HG03103 (cell line): ENCODE measurements around the gene RANBP9.

Source experiments
- ATAC-seq: cut with Tn5 transposase; IDR thresholded peaks from one replicate; pipeline ENCODE4 v1.9.1; 2021; ENCODE audit warnings: low read depth; ENCODE audit not compliant: unreplicated experiment

RANBP9 gene

GRCh38 chr6:13679996-13680395 lies 31.6 kb downstream of the RANBP9 start:
- ATAC-seq = no peak

- ATAC-seq = no peak
These were observed 33.2 kb downstream of the RANBP9 start for GRCh38 chr6:13678255-13678983.

- no peak for ATAC-seq
These were observed 33.8 kb downstream of the RANBP9 start for GRCh38 chr6:13677878-13678254.

GRCh38 chr6:13676551-13677156 lies 35.0 kb downstream of the RANBP9 start:
- ATAC-seq = no peak

GRCh38 chr6:13674533-13675190 lies 37.0 kb downstream of the RANBP9 start:
- ATAC-seq = no peak

- ATAC-seq = no peak
These were observed 37.7 kb downstream of the RANBP9 start for GRCh38 chr6:13673825-13674444.

- no peak for ATAC-seq
These were observed 38.3 kb downstream of the RANBP9 start for GRCh38 chr6:13673368-13673767.

- no peak for ATAC-seq
These were observed 38.7 kb downstream of the RANBP9 start for GRCh38 chr6:13672904-13673303.

- ATAC-seq = no peak
These were observed 40.0 kb downstream of the RANBP9 start for GRCh38 chr6:13671548-13672127.

GRCh38 chr6:13669476-13669875 lies 42.2 kb downstream of the RANBP9 start:
- ATAC-seq = no peak

- no peak for ATAC-seq
These were observed 43.2 kb downstream of the RANBP9 start for GRCh38 chr6:13668291-13668928.

- no peak for ATAC-seq
These were observed 44.0 kb downstream of the RANBP9 start for GRCh38 chr6:13667655-13668054.

- no peak for ATAC-seq
These were observed 45.2 kb downstream of the RANBP9 start for GRCh38 chr6:13666194-13667105.

GRCh38 chr6:13664703-13665352 lies 46.8 kb downstream of the RANBP9 start:
- no peak for ATAC-seq

- no peak for ATAC-seq
These were observed 47.6 kb downstream of the RANBP9 start for GRCh38 chr6:13663986-13664385.

GRCh38 chr6:13662651-13663334 lies 48.8 kb downstream of the RANBP9 start:
- no peak for ATAC-seq

GRCh38 chr6:13661647-13662046 lies 50.0 kb downstream of the RANBP9 start:
- no peak for ATAC-seq

GRCh38 chr6:13660893-13661292 lies 50.7 kb downstream of the RANBP9 start:
- ATAC-seq = no peak

GRCh38 chr6:13660273-13660672 lies 51.4 kb downstream of the RANBP9 start:
- no peak for ATAC-seq
